H9 (cell line): ENCODE data around the gene RGS6. TPM values are rescaled to one million over a fixed set of nuclear protein-coding genes. Genes with fewer than 3 reads are reported as not detected.

Source experiments
- DNase-seq: peaks from one replicate; pipeline ENCODE4 v3.0.0-alpha.2; 2017
- H2AFZ ChIP-seq: one replicate; pipeline ENCODE4 v1.6.1; 2013; ENCODE audit warnings: mild to moderate bottlenecking, low read length, control low read depth, moderate library complexity
- H2AK5ac ChIP-seq: 2 replicates; pipeline ENCODE4 v1.6.1; 2013; ENCODE audit warnings: low read length, control low read depth, mixed read lengths; ENCODE audit not compliant: insufficient read length
- H2BK120ac ChIP-seq: one replicate; pipeline ENCODE4 v1.6.1; 2013; ENCODE audit warnings: low read depth, mild to moderate bottlenecking, low read length, control low read depth, inconsistent platforms; ENCODE audit not compliant: poor library complexity, severe bottlenecking
- H2BK12ac ChIP-seq: 2 replicates; pipeline ENCODE4 v1.6.1; 2013; ENCODE audit warnings: low read length, control low read depth, mixed read lengths, low read depth; ENCODE audit not compliant: insufficient read length
- H2BK15ac ChIP-seq: 2 replicates; pipeline ENCODE4 v1.6.1; 2013; ENCODE audit warnings: low read depth, low read length, control low read depth
- H2BK20ac ChIP-seq: one replicate; pipeline ENCODE4 v1.6.1; 2013; ENCODE audit warnings: low read depth, mild to moderate bottlenecking, low read length, control low read depth, inconsistent platforms; ENCODE audit not compliant: poor library complexity, severe bottlenecking
- H2BK5ac ChIP-seq: 2 replicates; pipeline ENCODE4 v1.6.1; 2013; ENCODE audit warnings: low read length, control low read depth, mixed read lengths; ENCODE audit not compliant: insufficient read length
- H3K14ac ChIP-seq: 2 replicates; pipeline ENCODE4 v1.6.1; 2013; ENCODE audit warnings: low read length, control low read depth; ENCODE audit not compliant: insufficient read depth
- H3K18ac ChIP-seq: 2 replicates; pipeline ENCODE4 v1.6.1; 2013; ENCODE audit warnings: low read depth, mild to moderate bottlenecking, mixed read lengths, low read length, control low read depth; ENCODE audit not compliant: insufficient read length
- H3K23ac ChIP-seq: 2 replicates; pipeline ENCODE4 v1.6.1; 2013; ENCODE audit warnings: low read length, control low read depth, mixed read lengths, low read depth; ENCODE audit not compliant: insufficient read length
- H3K23me2 ChIP-seq: 2 replicates; pipeline ENCODE4 v1.6.1; 2013; ENCODE audit warnings: low read depth, mild to moderate bottlenecking, mixed read lengths, low read length, control low read depth; ENCODE audit not compliant: insufficient read length, poor library complexity, severe bottlenecking
- H3K27ac ChIP-seq: 2 replicates; pipeline ENCODE4 v1.5.1; 2013; ENCODE audit warnings: low read length, control low read depth, mixed read lengths, low read depth; ENCODE audit not compliant: insufficient read length
- H3K27me3 ChIP-seq: 2 replicates; pipeline ENCODE4 v1.6.1; 2013; ENCODE audit warnings: low read length, control low read depth, inconsistent platforms; ENCODE audit not compliant: insufficient read depth
- H3K4ac ChIP-seq: 2 replicates; pipeline ENCODE4 v1.6.1; 2013; ENCODE audit warnings: low read depth, mild to moderate bottlenecking, control low read depth, inconsistent platforms, low read length, moderate library complexity
- H3K4me1 ChIP-seq: 2 replicates; pipeline ENCODE4 v1.6.1; 2013; ENCODE audit warnings: low read length, control low read depth, inconsistent platforms; ENCODE audit not compliant: insufficient read depth
- H3K4me2 ChIP-seq: 2 replicates; pipeline ENCODE4 v1.6.1; 2013; ENCODE audit warnings: low read length, control low read depth, mixed read lengths; ENCODE audit not compliant: insufficient read length, insufficient read depth
- H3K56ac ChIP-seq: 2 replicates; pipeline ENCODE4 v1.6.1; 2013; ENCODE audit warnings: low read depth, mild to moderate bottlenecking, mixed read lengths, low read length, control low read depth; ENCODE audit not compliant: insufficient read length
- H3K79me1 ChIP-seq: 2 replicates; pipeline ENCODE4 v1.6.1; 2013; ENCODE audit warnings: low read depth, mild to moderate bottlenecking, moderate library complexity, low read length, control low read depth, inconsistent platforms; ENCODE audit not compliant: insufficient read depth, poor library complexity, severe bottlenecking
- H3K79me2 ChIP-seq: 2 replicates; pipeline ENCODE4 v1.6.1; 2013; ENCODE audit warnings: low read length, control low read depth, inconsistent platforms; ENCODE audit not compliant: insufficient read depth
- H3K9ac ChIP-seq: 2 replicates; pipeline ENCODE4 v1.6.1; 2013; ENCODE audit warnings: low read length, control low read depth, mixed read lengths; ENCODE audit not compliant: insufficient read length; ENCODE audit errors: extremely low read depth
- H3K9me3 ChIP-seq: one replicate; pipeline ENCODE4 v1.6.1; 2013; ENCODE audit warnings: low read depth, low read length, inconsistent platforms; ENCODE audit not compliant: control insufficient read depth
- H3T11ph ChIP-seq: one replicate; pipeline ENCODE4 v1.6.1; 2013; ENCODE audit warnings: mild to moderate bottlenecking, low read length, control low read depth, inconsistent platforms
- H4K20me1 ChIP-seq: one replicate; pipeline ENCODE4 v1.6.1; 2013; ENCODE audit not compliant: control insufficient read depth, insufficient read length, insufficient read depth
- H4K5ac ChIP-seq: 2 replicates; pipeline ENCODE4 v1.6.1; 2013; ENCODE audit warnings: low read depth, mild to moderate bottlenecking, mixed read lengths, low read length, control low read depth; ENCODE audit not compliant: insufficient read length
- H4K8ac ChIP-seq: replicated peaks from 2 replicates; pipeline ENCODE4 v1.6.1; 2013; ENCODE audit warnings: low read length, control low read depth, mixed read lengths, low read depth; ENCODE audit not compliant: insufficient read length
- H4K91ac ChIP-seq: 2 replicates; pipeline ENCODE4 v1.6.1; 2013; ENCODE audit warnings: low read depth, mild to moderate bottlenecking, moderate library complexity, mixed read lengths, low read length, control low read depth; ENCODE audit not compliant: insufficient read length
- H3K27ac Mint-ChIP-seq, 3 experiments: 2 replicates in 2 of 3; 3 replicates in 1 of 3; pipeline ENCODE4 v1.8.0; 2020 to 2021; ENCODE audit warnings: mixed read lengths in 3 of 3, mild to moderate bottlenecking in 1 of 3, moderate library complexity in 1 of 3
- H3K27me3 Mint-ChIP-seq: 2 replicates; pipeline ENCODE4 v1.8.0; 2021; ENCODE audit warnings: low read depth, mild to moderate bottlenecking, moderate library complexity, mixed read lengths
- H3K36me3 Mint-ChIP-seq, 3 experiments: 2 replicates in 2 of 3; 3 replicates in 1 of 3; pipeline ENCODE4 v1.8.0; 2020 to 2021; ENCODE audit warnings: low read depth in 3 of 3, mixed read lengths in 3 of 3; ENCODE audit not compliant: insufficient read depth in 1 of 3
- H3K4me1 Mint-ChIP-seq, 2 experiments: 2 replicates each; pipeline ENCODE4 v1.8.0; 2020; ENCODE audit warnings: mixed read lengths in 2 of 2
- H3K4me3 Mint-ChIP-seq, 2 experiments: 2 replicates in 1 of 2; 3 replicates in 1 of 2; pipeline ENCODE4 v1.8.0; 2020 to 2021; ENCODE audit warnings: mild to moderate bottlenecking in 2 of 2, mixed read lengths in 2 of 2, moderate library complexity in 1 of 2
- H3K9me3 Mint-ChIP-seq, 2 experiments: 2 replicates in 1 of 2; 3 replicates in 1 of 2; pipeline ENCODE4 v1.8.0; 2020; ENCODE audit warnings: mild to moderate bottlenecking in 2 of 2, mixed read lengths in 2 of 2, moderate library complexity in 1 of 2
- CTCF ChIP-seq: fragments of 200-600 bp; sonication (generic); conservative IDR thresholded peaks from 3 replicates; pipeline ENCODE4 v1.8.0; 2021; ENCODE audit warnings: antibody characterized with exemption, mild to moderate bottlenecking
- WGBS: extraction: QIAGEN DNeasy Blood & Tissue Kit; methylation state at CpG from one replicate; pipeline ENCODE4 v1.1.7; 2013; ENCODE audit warnings: missing lambda C conversion rate, low lambda C conversion rate, mixed read lengths; ENCODE audit not compliant: insufficient read length; ENCODE audit errors: extremely low coverage; 5-methylcytosine and 5-hydroxymethylcytosine counted together
- total RNA-seq: library from RNA; stranded (reverse); gene quantifications from 2 replicates; pipeline ENCODE4 v1.2.1, GENCODE V29; 2021

The RGS6 gene
- total RNA-seq, 1 experiment from 2014 or later, result 3.0 TPM

GRCh38 chr14:72291908-72292688, 359.9 kb downstream of the RGS6 start:
- no peaks in the 10 kb centered on the region for H3K27me3 ChIP-seq
- no peaks in the 10 kb centered on the region; the same call in 1 of the 2 replicates for H3K4me1 ChIP-seq
- no peaks in the 10 kb centered on the region for H3K9me3 ChIP-seq
- Mint-ChIP-seq H3K4me3 (no peak overlapping the region), H3K9me3 (peaks cover 2 to 10% of the 10 kb centered on the region in 2 experiments; a peak in 4 of 5 replicates), H3K27ac (no peak overlapping the region), H3K4me1 (peaks cover 0 to 22% of the 10 kb centered on the region in 2 experiments; a peak in 3 of 4 replicates), H3K27me3 (no peaks in the 10 kb centered on the region), H3K36me3 (peaks cover 0 to 3% (median 0%) of the 10 kb centered on the region in 3 experiments; a peak in 1 of 7 replicates)
- H3T11ph ChIP-seq, result no peak overlapping the region
- no peak overlapping the region for H3K4ac ChIP-seq
- H3K27ac ChIP-seq, result no peak overlapping the region
- H3K23ac ChIP-seq, result no peak overlapping the region
- WGBS, result no CpG with 5 or more reads among the region's 16 CpGs
- no peak overlapping the region for H3K14ac ChIP-seq
- H2BK20ac ChIP-seq, result no peak overlapping the region
- peak; percentile 87 for TF ChIP-seq CTCF
- no peak for DNase-seq
- no peak overlapping the region for H2BK120ac ChIP-seq
- H4K8ac ChIP-seq, result no peak overlapping the region
- H2AFZ ChIP-seq, result no peak overlapping the region
- no peak overlapping the region for H3K18ac ChIP-seq
- no peak overlapping the region for H3K56ac ChIP-seq
- H4K91ac ChIP-seq, result no peak overlapping the region
- no peak overlapping the region for H2BK5ac ChIP-seq
- H4K20me1 ChIP-seq, result no peaks in the 10 kb centered on the region
- H3K79me1 ChIP-seq, result no peaks in the 10 kb centered on the region
- no peak overlapping the region for H2AK5ac ChIP-seq
- no peak overlapping the region for H2BK12ac ChIP-seq
- no peak overlapping the region for H4K5ac ChIP-seq
- no peak overlapping the region for H3K9ac ChIP-seq
- H2BK15ac ChIP-seq, result no peak overlapping the region
- no peak overlapping the region for H3K4me2 ChIP-seq
- H3K23me2 ChIP-seq, result no peaks in the 10 kb centered on the region
- no peaks in the 10 kb centered on the region for H3K79me2 ChIP-seq
